HL-60/S4 (cell line): ENCODE data around the gene APOD.

ENCODE experiments used
- in situ Hi-C: fragments of 300-500 bp; cut with MboI; formaldehyde crosslinking; loops from 2 replicates; pipeline ENCODE4 v1.14.3; 2022; ENCODE audit warnings: low sequenced_read_pairs

Gene APOD

DNA sequence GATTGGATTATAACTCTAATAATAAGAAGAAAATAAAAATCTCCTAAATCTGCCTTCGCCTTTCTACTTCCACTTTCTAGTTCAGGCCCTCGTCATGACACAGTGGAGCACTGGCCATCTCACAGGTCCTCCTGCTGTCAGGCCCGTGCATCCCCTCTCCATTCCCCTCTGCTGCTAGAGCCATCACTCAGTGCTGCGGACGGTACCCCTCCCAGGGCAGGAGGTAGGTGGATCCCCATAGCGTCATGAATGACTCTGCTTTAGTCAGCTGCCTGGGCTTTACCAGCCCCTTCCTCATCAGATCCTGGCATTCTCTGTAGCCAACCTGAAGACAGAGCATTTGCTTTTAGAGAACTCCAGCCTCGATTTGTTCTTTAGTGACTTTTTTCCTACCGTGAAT, 28.6 kb downstream of the APOD start:
- in situ Hi-C loops, result no loop called here

DNA sequence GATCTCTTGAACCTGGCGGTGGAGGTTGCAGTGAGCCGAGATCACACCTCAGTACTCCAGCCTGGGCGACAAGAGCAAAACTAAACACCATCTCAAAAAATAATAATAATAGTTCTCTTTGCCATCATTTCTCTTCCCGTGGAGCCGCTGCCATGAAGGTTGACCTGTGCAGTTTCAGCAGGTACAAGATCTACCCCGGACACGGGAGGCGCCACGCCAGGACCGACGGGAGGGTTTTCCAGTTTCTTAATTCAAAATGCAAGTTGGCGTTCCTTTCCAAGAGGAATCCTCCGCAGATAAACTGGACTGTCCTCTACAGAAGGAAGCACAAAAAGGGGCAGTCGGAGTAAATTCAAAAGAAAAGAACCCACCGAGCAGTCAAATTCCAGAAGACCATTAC, 29.3 kb downstream of the APOD start:
- in situ Hi-C loops, result no loop called here

DNA sequence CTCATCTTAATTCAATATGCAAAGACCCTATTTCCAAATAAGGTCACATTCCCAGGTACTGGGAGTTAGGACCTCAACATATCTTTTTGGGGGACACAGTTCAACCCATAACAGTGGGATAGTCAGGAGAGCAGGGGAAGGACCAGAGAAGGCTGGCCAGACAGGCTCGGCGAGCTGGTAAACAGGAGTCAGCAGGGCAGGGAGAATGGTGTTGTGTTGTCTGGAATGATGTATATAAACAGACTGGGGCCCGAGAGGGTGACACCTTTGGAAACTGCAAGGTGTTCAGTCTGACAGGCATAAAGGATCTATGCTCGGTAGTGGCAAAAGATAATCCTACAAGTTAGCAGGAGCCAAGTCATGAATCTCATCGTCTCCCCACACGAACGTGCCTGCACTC, 30.5 kb downstream of the APOD start:
- in situ Hi-C loops, result no loop called here

DNA sequence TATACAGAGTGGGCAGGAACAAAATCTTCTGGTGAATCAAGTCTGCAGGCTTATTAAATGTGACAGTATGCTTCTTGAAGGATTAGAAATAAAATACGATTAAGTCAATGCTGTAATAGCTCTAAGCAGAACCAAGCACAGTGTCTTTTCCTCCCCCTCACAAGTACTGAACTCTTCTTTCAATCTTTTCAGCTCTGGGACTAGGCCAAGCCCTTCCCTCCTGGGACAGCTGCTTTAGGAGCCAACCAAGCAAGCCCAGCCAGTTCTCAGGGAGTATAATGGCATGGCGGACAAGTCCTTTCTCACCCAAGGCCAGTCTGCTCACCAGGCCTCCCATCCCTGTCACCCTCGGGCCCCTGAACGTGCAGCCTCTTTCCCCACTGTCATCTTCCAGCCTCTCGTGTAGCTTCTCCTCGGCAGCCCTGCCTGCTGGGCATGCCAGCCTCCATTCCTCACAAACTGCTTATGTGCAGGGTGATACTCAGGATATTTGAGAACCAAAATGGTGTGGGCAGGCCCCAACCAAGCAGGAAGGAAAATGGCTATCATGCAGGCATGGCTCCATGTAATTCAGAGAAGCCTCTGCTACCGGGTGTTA, 32.3 kb downstream of the APOD start:
- in situ Hi-C loops, result no loop called here

DNA sequence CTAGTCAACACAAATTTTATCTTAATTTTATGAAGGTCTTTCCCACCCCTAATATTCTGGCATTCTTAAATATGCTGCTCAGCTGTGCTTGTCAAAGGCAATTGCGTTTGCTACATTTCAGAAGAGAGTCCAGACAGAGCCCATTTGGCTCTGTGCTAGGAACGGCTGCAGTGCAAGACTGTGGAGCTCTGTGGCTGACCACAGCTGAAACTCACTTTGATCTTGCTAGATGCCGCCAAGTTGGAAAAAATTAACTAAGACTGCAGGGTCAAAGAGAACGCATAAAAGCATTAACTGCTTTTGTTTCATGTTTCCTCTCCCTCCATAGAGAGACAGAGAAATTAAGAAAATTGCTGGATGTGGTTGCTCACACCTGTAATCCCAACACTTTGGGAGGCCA, 33.0 kb downstream of the APOD start:
- in situ Hi-C loops, result no loop called here

DNA sequence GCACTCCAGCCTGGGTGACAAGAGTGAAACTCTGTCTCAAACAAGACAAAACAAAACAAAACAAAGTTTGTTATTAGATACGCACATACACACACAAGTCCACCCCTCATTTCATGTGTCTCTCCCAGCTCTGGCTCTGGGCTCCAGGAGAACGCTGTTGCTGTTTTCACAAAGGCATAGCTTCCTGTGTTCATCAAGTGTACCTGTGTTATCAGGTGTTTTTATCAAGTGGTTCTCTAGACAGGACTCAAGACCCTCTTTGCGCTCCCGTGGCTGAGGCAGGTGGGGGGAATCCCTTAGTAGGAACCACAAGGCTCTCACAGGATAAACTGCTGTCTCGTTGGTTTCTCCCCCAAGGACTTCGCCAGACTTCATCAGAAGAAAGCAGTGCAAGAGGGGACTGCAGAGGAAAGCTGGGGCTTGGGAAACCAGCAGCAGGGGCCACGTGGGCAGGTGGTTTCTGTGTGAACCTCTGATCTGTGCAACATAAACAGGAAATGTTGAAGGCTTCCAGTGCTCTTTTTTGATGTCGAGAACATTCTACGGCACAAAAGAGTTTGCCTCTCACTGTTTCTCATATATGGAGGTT, 33.7 kb downstream of the APOD start:
- in situ Hi-C loops, result loop anchor here (25.0 kb wide), 1 partner anchor 1088 kb away; no protein-coding TSS in a partner anchor

DNA sequence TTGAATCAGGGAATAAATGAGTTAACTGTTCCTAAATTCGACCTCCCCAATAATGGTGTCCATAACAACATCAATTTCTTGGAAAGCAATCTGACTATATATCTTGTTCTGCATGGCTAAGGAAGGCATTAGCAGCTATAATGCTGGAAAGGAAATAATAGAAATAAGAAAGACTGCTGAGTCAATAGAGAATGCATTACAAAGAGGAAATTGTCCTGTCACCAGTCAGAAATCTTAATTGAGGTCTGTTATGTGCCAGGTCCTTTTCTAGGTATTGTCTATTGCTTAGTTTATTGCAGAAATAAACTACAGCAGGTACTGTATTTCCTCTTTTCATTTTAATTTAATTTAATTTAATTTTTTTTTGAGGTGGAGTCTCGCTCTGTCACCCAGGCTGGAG, 34.8 kb downstream of the APOD start:
- in situ Hi-C loops, result loop anchor here (25.0 kb wide), 1 partner anchor 1087 kb away; no protein-coding TSS in a partner anchor

DNA sequence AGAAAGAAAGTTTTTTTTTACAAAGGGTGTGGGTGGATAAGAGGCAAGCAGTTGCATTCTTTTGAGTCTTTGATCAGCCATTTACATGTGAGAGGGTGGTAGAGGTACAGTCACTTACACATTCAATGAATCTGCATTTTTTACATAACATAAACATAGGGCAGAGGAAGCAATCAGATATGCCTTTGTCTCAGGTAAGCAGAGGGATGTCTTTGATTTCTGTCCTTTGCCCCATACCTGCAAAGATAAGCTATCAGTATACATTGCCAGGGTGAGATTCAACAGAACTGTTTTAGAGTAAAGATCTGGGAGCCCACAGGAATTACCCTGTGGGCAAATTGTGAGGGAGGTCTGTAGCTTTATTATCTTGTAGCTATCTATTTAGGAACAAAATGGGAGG, 35.2 kb downstream of the APOD start:
- in situ Hi-C loops, result loop anchor here (25.0 kb wide), 1 partner anchor 1086 kb away; no protein-coding TSS in a partner anchor

DNA sequence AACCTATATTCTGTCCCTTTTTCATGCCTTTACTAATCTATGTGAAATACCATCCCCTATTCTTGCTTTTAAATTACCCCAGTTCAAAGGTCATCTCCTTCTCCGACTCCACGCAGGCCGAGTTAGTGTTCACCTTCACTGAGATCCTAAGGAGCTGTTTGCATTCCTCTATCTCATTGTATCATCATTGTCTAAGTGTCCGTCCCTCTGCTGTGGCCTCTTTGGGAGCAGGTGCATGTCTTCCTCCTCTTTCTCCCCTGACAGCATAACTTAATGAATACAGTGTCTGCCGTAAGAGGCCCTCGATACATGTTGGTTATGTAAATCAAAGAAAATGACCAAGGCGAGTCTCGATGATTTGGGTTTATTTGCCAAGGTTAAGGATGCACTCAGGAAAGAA, 35.7 kb downstream of the APOD start:
- in situ Hi-C loops, result loop anchor here (25.0 kb wide), 1 partner anchor 1086 kb away; no protein-coding TSS in a partner anchor

DNA sequence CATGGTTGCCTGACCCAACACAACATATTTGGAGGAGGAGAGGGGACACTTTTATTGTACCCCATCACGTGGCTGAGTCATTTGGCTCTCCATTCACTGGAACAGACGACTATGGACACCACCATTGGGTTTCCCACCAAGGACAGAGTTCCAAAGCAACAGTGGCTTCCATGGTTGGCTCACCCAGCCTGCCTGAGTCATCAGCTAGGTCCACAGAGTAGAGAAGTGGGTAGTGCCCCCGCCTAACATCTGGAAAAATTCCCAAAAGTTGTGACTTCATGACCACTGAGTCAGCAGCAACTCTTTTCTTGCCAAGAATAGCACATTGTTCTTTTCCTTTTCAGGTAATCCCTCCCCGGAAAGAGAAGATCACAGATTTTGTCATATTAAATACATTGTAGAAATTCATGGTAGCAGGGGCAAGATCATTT, 37.6 kb downstream of the APOD start:
- in situ Hi-C loops, result loop anchor here (25.0 kb wide), 1 partner anchor 1084 kb away; no protein-coding TSS in a partner anchor

DNA sequence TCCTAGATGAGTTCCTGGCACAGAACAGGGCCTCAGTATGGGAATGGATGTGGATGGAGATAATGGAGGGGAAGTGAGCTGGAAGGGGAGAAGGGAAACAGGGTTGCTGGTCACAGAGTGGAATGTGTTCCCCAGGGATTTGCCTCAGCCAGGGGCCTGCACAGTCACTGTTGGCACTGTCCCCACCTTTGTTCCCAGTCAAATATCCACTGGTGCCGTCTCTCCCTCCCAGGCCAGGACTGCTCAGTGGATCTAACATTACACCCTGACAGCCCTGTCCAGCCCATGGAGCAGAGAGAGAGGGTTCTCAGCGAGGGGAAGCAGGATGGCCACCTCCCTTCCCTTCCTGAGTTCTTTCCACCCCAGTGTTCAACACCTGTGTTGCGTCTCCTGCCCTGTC, 39.1 kb downstream of the APOD start:
- in situ Hi-C loops, result loop anchor here (25.0 kb wide), 1 partner anchor 1082 kb away; no protein-coding TSS in a partner anchor

DNA sequence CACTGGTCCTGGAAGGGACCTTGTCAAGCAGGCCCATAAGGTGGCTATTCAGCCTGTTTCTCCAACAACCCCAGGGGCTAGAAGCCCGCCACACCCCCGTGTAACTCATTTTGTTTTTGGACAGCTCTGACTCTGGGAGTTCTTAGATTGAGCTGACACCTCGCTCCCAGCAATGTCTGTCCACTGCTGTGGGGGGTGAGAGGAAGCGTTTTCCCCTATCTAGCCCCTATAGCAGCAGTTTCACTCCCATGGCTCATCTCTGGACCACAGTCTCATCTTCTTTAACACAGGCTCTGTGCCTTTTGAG, 39.6 kb downstream of the APOD start:
- in situ Hi-C loops, result loop anchor here (25.0 kb wide), 1 partner anchor 1082 kb away; no protein-coding TSS in a partner anchor

DNA sequence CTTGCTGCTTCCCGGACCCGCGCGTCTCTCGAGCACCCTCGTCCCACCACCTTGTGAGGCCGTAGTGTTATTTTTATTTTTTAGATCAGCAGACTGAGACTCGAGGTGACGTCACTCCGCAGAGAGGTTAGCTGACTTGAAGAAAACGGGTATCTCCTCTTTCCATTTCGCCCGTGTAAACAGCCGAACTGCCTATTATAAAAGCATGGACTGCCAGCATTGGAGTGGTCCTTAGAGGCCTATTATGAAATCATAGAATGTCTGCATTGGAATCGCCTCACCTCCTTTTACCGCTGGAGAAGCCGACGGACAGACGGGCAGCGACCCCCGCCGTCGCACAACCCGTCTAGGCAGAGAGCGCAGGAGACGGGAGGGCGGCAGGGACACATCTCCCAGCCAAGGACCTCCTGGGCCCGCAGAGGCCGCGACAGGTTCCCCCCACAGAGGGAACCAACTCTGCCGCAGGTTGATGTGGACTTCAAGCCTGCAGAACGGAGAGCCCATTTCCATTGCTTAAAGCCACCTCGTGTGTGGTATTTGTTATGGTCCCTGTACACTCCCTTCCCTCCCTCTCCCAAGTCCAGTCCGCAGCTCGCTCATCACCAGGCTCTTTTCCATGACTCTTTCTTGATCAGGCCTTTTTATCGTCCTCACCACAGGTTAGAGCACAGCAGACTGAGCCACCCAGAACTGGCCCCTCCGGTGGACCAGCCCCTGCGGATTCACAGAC, 40.1 kb downstream of the APOD start:
- in situ Hi-C loops, result loop anchor here (25.0 kb wide), 1 partner anchor 1081 kb away; no protein-coding TSS in a partner anchor

DNA sequence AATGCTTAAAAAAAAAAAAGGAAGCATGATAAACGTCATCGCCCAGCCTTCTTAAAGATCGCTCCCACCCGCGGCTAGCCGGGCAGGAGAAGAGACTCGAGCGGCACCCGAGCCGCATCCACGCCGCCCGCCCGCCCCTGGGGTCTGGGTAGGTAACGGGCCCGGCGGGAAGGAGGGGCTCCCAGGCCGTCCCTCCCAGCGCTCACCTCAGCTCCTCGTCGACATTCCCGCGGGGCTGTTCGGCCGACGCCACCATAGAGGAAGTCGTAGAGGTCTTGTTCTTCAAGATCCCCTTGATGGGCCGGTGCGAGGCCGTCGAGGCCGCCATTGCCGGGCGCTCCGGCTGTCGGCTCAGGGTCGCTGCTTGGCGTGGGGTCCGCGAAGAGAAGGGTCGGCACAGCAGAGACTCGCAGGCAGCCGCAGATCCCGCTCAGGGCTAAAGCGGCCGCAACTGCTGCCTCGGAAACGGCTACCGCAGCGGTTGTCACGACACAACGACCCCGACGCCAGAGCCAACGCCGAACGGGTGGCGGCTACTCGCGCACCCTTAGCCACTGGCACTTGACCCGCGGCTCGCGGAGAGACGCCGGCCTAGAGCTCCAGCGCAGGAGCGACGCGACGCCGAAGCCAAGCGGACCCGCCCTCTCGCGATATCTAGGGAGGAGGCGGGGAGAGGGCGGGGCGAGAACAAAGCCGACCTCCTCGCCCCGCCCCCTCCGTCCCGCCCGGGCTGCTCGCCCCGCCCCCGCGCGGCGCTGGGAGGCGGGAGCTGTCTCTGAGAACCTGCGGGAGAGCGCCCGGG, 40.8 kb downstream of the APOD start, which contains the start of gene PPP1R2:
PPP1R2 (minus strand) TSS at position 628 of the 802 bp plus-strand sequence; CDS start at position 328, 300 bp downstream.
- in situ Hi-C loops, result loop anchor here (25.0 kb wide), 1 partner anchor 1081 kb away; no protein-coding TSS in a partner anchor

DNA sequence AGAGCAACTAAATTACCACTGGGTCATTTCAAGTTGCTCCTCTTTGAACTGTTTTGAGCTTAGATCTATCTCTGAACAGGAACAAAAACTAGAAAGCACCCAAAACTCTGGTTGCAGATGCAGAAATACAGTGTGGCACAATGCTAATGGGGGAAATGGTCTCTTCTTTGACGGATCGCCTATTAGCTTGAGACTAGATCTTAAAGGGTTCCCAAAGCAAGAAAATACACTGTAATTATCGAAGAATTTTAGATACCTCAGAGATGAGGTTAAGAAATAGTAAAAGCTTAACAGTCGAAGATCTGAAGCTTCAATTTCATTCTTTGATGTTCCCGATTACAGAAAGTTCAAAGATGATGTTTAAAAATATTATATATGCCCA, 41.4 kb downstream of the APOD start:
- in situ Hi-C loops, result loop anchor here (25.0 kb wide), 1 partner anchor 1080 kb away; no protein-coding TSS in a partner anchor

DNA sequence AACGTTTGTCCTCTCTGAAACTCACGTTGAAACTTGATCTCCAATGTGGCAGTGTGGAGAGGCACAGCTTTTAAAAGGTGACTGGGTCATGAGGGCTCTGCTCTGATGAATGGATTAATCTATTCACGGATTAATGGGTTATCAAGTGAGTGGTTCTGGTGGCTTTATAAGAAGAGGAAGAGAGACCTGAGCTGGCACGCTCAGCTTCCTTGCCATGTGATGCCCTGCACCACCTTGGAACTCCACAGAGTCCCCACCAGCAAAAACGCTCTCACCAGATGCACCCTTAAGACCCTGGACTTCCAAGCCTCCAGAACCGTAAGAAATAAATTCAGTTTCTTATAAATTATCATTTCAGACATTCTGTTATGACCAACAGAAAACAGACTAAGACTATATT, 43.2 kb downstream of the APOD start:
- in situ Hi-C loops, result loop anchor here (25.0 kb wide), 1 partner anchor 1078 kb away; no protein-coding TSS in a partner anchor

DNA sequence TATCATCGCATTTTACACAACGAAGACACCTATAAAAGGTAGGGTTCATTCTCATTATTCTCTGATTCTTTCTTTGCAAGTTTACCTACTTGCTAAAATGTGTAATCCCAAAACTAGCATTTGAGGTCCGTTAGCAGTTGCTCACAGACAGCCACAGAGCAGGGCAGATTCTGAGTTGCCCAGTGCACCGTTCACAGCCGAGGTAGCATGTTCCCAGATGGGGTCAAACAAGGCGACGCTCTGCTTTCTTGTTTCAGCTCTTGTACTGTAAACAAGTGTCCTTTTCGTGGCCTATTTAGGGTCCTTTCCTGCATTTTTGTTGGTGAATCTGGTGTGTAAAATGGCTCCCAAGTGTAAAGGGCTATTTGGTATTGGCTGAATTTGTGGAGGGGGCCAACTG, 43.7 kb downstream of the APOD start:
- in situ Hi-C loops, result loop anchor here (25.0 kb wide), 1 partner anchor 1078 kb away; no protein-coding TSS in a partner anchor

DNA sequence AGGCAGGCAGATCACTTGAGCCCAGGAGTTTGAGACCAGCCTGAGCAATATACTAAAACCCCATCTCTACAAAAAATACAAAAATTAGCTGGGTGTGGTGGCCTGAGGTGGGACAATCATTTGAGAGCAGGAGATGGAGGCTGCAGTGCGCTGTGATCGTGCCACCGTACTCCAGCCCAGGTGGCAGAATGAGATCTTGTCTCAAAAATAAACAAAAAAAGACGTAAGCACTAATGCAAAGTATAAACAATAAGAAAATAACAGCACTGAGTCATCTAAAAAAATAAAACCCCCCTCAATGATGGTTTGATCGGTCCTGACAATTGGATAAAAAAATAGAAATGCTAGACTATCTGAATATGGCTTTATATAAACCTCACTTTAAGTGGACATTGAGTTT, 44.3 kb downstream of the APOD start:
- in situ Hi-C loops, result loop anchor here (25.0 kb wide), 1 partner anchor 1077 kb away; no protein-coding TSS in a partner anchor

DNA sequence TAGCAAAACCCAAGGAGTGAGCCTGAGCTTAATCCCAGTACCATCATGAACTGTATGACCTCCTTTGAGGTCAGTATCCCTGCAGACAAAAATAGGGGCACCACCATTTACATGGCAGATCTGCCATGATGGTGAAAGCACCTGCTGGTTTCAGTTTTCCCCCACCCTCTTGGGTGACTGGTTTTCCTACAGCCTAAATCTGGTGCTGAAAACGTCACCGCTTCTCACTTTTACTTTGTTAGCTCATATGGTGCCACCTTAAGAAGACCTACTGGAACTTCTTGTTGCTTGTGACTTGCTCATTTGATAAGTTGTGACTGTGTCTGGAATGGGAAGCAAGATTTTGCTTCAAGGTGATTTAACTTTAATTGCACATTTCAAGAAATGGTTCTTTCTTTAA, 45.7 kb downstream of the APOD start:
- in situ Hi-C loops, result loop anchor here (25.0 kb wide), 1 partner anchor 1076 kb away; no protein-coding TSS in a partner anchor

DNA sequence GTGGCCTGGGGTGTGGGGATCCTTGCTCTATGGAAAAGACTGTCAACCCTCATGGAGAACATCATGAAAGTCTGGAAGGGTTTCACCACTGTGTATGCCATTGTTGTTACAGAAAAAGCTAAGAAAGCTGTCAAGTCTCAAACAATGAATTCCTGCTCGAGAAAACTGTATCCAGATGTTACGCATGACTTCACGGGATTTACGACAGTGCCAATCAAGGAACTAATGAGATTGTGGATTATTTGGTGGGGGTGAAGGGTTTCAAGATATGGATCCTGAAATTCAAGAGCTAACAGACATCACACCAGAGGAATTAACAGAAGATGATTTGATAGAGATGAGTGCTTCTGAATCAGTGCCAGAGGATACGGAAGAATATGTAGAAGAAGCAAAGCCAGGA, 48.4 kb downstream of the APOD start:
- in situ Hi-C loops, result loop anchor here (25.0 kb wide), 1 partner anchor 1073 kb away; no protein-coding TSS in a partner anchor
